CD4-positive, alpha-beta T cell treated with Interleukin-1 beta for 1 hour (primary cell): ENCODE data around the gene LBP.
"Not testable (repeated sequence)": the region's sequence is repeated elsewhere in the genome, so short reads cannot be mapped to it uniquely, and the experiment has no call there.

ENCODE experiments used
- DNase-seq, 2 donors: peaks; one replicate each; pipeline ENCODE4 v3.0.0-alpha.2; 2020 to 2022

LBP gene

DNA sequence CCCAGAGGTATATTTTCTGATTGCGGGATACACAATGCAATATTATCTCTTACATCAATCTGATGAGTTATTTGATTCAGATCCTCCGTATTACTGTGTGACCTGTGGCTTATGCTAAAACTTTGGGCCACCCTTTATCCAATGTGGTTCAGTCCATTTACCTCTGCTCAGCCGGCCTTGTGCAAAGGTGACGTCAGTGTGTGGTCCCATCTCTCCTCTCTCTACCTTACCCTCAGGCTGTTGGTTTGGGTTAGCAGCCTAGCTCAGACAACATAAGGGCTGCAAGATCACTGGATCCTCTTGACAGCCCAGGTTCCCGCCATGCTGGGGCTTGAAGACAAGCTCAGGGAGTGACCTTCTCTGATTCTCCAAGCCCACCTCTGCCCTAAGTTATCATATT, 55.8 kb downstream of the LBP start:
- DNase-seq = no peak

DNA sequence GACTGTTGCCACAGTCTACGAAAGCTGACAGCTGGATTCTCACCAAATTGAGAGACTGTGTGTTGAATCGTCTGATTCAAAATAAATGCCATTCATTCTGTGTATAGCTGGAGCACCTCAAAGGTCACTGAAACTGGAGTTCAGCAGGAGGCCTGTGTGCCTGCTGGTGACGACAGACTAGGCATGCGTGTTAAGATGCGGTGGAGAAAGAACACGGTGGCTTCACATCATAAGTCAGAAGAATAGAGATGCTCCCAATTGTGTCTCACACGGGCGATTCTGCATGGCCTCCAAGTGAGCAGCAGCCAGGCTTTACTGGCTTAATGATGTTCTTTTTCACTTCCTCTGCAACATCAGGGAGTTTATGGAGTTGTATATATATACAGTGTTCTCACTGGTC, 56.5 kb downstream of the LBP start:
- no peak for DNase-seq

DNA sequence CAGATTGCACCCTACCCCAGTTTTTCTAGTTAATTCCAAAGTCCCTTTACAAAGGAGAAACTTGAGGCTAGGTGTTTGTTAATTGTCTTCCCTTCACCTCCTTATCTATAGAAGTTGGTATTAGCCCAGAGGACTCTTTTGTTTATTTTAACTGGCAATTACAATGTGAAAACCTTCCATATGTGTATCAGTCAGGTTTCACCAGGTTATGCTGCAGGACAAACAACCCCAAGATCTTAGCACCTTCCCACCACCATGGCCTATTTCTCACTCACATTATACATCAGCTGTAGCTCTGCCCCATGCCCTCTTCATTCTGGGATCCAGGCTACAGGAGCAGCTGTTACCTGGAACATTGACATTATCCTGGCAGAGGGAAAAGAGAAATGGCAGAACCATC, 57.7 kb downstream of the LBP start:
- no peak for DNase-seq

DNA sequence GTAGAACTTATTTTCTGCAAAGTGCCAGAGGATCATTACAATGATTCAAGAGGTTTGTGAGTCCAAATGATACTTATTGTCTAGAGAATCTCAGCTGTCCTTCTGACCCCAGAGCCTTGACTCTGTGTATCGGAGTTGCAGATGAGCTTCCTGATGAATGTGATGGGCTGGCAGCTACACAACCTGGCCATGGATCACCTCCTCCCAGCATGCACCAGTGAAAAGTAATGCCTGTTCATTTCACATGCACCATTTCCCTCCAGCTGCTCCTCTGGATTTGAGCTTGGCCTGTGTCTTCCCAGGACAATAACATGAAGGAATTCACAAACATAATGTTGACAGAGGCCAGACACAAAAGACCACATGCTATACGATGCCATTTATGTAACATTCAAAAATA, 58.9 kb downstream of the LBP start:
- DNase-seq = no peak

DNA sequence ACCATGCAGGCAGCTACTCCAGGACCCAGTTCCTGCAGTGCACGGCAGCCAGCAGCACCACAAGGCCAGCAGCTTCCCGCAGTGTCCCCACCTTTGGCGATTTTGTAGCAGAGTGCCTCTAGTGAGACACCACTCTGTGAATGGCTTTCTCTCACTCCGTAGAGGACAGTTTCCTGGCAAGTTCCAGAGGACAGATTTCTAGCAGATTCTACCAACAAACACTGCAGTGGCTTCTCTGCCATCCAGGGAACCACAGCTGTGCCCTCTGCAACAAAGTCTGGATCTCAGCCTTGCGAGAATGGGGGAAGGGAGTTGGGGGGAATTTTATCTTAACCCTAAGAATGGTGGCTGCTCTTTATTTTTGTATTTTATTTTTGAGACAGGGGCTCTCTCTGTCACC, 60.2 kb downstream of the LBP start:
- no peak for DNase-seq

DNA sequence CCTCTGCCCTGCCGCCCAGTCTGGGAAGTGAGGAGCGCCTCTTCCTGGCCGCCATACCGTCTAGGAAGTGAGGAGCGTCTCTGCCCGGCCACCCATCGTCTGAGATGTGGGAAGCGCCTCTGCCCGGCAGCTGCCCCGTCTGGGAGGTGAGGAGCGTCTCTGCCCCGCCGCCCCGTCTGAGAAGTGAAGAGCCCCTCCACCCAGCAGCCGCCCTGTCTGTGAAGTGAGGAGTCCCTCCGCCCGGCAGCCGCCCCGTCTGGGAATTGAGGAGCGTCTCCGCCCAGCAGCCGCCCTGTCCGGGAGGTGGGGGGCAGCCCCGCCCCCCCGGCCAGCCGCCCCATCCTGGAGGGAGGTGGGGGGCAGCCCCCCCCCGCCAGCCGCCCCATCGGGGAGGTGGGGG, 61.0 kb downstream of the LBP start:
- DNase-seq = no peak

DNA sequence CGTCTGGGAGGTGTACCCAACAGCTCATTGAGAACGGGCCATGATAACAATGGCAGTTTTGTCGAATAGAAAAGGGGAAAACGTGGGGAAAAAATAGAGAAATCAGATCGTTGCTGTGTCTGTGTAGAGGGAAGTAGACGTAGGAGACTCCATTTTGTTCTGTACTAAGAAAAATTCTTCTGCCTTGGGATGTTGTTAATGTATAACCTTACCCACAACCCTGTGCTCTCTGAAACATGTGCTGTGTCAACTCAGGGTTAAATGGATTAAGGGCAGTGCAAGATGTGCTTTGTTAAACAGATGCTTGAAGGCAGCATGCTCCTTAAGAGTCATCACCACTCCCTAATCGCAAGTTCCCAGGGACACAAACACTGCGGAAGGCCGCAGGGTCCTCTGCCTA, 61.5 kb downstream of the LBP start:
- DNase-seq = not testable (repeated sequence)

DNA sequence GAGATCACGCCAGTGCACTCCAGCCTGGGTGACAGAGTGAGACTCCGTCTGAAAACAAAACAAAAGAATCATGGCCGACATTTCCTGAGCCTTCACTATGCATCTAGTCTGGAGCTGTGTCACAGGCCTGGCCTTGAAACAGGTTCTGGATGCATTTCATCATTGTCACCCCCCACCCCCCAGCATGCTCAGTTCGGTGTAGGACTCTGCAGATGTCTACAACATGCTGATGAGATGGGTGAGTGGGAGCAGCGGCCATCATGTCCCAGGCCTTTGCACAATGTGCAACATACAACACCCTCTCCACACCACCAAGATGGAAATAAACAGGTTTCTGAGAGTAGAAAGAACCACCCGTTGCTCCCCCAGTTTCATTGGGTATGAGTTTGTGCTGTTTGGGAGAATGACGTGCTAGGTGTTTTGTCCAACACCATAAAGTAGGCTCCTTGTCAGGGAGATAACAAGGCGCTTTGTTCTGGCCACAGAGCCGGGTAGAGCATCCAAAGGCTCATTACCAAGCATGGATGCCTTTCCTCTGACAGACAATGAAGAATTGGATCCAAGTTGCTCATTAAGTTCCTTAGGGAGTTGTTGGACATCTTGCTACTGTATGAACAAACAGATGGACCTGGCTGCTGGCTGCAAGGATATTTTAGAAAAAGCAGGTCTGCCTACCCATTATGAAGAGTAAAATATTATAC, 66.7 kb downstream of the LBP start:
- no peak for DNase-seq

DNA sequence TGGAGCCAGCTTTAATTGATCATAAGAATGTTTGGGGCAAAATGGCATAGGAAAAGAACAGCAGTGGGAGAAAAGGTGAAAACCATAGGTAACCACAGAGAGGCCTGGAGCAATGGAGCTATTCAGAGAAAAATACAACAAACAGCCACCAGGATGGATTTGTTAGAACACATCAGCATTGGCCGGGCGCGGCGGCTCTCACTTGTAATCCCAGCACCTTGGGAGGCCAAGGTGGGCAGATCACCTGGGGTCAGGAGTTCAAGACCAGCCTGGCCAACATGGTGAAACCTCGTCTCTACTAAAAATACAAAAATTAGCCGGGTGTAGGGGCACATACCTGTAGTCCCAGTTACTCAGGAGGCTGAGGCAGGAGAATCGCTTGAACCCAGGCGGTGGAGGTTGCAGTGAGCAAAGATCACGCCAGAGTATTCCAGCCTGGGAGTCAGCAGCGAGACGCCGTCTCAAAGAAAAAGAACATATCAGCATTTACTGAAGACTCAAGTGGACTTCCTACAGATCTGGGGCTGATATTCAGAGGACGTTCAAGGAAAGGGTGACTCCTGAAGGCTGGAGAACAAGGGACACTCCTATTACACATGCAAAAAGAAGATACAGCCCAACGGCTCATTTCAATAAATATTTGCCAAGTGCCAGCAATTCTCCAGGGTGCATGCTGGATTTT, 68.6 kb downstream of the LBP start:
- no peak for DNase-seq

DNA sequence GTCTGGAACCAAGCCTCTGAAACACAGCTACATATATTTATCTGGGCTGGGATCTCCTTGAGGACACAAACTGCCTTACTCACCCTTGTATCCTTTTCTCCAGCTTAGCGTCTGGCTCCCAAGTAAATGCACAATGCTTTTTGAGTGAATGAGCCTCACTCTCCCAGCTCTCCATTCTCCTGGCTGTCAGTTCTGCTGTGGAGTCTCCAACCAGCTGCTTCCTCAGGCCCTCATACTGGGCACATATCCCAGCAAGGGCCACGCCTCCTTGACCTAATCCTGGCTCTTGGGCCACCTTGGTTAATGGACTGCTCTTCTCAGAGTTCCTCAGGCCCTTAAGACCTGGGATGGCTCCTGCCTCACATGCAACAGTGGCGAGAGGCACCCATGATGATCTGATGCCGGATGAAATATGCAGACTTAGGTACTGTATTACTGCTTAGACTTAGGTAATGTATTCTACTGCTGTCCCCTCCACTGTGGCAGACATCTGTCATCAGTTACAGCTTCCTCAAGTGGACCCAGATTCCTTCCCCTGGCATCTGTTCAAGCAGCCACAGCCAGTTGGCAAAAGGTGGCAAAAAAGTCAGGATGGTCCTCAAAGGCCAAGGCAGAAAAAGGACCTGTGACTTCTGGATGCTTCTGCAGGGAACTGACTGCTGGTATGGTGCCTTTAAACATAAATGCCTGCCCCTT, 72.4 kb downstream of the LBP start:
- no peak for DNase-seq

DNA sequence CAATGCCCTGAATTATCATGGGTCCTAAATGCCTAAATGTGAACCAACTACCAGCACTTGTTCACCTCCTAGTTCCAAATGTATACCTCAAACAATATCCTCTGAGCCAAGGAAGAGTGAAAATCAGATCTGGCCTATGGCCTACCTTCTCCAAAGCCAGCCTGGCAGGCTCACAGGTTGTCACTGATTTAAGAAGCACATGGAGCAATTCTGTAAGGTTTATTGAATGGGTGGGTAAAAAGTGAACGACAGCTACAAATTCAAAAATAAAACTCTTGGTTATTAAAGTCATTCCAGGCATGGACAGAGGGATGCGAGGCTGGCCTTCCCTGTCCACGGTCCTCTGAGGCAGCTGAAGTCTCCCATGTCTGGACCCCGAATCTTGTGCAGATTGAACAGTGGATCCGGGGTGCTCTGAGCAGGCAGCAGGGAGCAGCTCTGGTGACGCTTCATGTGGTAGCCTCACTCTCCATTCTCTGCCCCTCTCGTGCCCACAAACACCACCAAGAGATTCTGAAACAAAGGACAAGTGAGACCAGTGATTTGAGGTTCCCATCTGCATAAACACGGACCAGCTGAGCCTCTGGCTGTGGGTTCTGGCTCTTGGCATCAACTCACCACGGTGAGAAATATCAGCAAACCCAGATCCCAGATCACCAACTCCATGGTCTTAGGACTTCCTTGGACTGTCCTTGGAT, 74.3 kb downstream of the LBP start:
- DNase-seq = no peak

DNA sequence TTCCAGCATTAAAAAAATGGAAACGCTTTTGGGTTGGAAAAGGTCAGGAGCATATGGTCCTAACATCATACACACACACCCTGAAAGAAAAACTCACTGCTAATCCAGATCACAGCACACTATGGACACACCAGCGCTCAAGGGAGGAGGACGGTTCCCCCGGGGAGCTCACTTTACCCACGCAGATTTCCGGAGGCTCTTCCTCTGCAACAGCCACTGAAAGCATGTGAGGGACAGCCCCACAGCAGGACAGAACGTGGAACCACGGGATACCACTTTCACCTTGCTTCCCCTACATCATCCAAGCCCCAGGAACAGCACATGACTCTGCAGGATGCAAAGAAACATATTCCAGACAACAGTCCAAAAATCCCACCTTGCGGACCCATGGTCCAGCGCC, 75.6 kb downstream of the LBP start:
- DNase-seq = no peak

DNA sequence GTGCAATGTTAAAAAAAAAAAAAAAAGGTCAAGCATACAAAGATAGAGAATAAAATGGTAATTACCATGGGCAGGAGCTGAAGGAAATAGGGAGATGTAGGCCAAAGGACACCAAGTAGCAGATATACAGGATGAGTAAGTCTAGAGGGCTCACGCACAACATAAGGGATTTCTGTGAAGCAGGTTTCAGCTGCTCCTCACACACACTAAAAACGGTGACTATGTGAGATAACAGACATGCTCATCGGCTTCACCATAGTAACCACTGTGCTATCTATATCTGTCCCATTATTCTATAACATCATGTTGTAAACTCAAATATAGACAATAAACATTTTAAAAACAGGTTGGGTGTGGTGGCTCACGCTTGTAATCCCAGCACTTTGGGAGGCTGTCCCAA, 77.3 kb downstream of the LBP start:
- DNase-seq = no peak

DNA sequence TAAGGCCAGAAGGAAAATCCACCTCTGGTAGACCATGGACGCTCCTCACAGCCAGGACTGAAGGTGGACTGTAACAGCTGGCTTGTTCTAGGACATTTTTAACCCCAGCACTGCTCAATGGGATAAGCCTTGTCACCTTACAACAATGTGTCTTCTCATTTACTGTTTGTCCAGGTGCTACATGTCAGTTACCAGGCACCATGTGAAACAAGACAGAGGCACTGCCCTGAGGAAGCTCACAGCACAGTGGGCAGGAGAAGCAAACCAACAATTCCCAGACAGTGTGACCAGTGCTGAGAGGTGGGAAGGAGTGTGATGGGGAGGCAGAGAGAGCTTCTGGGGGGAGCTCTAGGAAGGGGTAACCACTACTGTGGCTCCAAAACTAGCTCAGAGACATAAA, 78.1 kb downstream of the LBP start:
- no peak for DNase-seq

DNA sequence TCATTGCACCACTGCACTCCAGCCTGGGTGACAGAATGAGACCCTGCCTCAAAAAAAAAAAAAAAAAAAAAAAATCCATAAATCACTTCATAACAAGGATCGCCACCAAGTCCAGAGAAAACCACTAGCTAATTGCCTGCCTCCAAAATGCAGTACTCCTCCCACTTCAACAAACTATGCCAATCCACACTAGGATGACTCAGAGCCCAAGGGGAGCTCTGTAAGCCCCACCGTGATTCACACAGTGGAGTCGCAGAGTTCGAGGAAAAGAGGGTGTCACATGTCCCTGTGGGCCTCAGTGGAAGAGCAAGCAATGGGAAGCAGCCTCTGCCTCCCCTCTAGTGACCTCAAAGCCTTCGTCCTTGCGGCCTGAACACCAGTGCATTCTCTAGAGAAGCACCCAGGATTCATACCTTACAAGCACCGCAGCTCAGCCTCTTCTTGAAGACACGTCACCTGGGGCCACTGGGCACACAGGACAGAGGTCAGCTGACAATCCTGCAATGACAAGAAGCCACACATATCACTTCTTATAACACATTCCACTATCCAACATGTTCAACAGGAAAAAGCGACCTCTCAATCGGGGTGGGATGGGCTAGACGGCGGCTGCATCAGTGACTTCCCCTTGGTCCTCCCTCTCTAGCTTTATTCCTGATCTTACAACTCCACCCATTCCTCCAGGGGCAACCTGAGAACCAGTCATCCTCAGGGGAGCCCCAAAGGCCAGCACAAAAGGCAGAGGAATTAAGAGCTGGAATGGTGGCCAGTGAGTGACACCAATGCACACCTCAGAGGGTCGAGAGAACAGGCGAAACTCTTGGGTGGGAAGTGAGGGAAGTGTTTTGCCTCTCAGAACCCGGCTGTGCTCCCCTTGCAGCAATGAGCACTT, 80.0 kb downstream of the LBP start:
- no peak for DNase-seq
